Measurements from ENCODE around the gene NEK5.

NEK5 gene

DNA sequence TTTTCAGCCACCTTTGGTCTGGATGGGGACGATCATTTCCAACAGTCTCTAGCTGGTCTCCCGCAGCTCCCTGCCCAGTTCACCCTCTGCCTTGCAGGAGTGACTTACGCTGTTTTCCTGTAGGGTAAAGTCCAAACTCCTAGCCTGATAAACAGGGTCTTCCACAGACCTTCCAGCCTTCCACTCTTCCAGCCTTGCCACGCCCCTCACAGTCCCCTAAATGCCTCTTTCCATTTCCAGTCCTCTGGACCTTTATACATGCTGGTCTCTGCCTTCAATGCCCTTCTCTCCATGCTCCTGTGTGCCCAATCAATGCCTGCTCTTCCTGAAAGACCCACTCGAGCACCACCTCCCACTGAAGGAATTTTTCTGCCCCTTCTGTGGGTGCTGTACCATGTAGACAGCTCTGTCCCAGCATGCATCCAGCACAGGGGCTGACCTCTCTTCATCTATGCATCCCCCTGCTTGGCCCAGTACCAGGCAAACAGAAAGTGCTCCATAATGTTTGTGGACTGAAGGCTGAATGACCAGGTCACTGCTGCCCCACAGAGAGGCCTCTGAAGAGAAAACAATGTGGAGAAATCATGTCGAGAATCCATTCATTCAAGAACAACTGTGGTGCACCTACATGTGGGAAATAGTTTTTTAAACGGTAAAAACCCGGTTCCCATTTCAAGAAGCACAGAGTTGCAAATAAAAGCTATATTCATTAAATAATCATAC, 122.2 kb downstream of the NEK5 start:
- no peak for DNase-seq

DNA sequence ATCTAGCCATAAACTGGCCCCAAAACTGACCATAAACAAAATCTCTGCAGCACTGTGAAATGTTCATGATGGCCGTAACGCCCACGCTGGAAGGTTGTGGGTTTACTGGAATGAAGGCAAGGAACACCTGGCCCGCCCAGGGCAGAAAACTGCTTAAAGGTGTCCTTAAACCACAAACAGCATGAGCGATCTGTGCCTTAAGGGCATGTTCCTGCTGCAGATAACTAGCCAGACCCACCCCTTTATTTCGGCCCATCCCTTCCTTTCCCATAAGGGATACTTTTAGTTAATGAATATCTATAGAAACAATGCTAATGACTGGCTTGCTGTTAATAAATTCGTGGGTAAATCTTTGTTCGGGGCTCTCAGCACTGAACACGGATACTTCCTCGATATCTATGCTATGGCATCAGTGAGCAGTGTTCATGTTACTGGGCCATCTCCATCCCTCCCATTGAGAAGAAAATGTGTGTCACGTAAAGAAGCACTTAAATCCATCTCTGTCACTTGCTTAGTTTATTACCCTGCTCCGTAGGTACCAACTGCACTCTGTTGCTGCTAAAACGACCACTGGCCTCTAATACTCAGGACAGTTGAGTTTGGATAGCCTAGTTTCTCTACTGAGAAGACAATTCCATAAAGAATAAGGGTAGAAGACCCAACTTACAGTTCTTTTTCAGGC, 122.9 kb downstream of the NEK5 start:
- DNase-seq = no peak

DNA sequence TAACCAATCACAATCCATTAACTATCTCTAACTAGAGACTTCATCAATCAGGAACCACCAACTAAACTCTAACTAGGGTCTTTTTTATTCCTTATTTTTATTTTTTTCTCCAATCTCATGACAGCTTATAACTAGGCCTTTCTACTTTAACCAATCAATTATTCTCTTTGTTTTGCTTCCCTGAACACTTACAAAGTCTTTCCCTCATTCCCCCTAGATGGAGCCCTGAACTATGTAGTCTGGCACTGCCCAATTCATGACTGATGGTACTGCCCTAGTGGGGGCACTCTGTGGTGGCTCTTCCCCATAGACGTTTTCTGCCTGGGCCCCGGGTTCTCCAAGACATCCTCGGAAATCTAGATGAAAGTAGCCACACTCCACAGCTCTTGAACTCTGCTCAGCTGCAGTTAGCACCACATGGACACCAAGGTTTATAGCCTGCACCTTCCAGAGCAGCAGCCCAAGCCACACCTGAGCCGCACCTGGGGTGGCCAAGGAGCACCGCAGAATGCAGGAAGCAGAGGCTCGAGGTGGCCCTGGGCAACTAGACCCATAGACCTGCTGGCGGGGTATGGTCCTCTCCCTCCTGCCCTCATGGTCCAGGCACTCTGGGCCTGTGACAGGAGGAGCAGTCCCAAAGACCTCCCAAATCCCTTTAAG, 124.2 kb downstream of the NEK5 start:
- DNase-seq = no peak

DNA sequence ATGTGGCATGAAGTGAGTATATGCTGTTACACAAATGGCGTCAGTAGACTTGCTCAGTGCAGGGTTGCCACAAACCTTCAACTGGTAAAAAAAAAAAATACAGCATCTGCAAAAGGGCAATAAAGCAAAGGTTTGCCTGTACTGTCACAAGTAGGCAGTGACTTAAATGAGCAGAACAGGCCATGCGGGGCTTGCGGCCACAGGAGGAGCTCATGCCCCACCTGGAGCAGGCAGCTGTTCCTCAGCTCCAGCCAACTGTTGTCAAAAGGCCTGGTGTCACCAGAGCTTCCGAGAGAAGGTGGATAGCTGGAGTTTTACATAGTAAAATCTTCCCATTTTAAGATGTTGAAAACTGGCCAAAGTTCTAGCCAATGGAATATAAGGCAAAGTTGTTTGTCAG, 125.3 kb downstream of the NEK5 start:
- DNase-seq = no peak

DNA sequence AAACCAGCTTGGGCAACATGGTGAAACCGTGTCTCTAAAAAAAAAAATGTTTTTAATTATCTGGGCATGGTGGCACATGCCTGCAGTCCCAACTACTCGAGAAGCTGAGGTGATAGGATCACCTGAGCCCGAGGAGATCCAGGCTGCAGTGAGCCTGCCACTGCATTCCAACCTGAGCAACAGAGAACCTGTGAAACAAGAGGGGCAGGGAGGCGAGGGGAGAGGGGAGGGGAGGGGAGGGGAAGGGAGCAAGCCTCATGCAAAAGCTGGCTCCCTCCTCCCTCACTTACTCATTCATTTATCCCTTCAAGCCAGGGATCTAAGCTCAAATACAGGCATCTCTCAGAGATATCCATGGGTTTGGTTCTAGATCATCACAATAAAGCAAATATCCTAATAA, 126.5 kb downstream of the NEK5 start:
- DNase-seq = no peak

DNA sequence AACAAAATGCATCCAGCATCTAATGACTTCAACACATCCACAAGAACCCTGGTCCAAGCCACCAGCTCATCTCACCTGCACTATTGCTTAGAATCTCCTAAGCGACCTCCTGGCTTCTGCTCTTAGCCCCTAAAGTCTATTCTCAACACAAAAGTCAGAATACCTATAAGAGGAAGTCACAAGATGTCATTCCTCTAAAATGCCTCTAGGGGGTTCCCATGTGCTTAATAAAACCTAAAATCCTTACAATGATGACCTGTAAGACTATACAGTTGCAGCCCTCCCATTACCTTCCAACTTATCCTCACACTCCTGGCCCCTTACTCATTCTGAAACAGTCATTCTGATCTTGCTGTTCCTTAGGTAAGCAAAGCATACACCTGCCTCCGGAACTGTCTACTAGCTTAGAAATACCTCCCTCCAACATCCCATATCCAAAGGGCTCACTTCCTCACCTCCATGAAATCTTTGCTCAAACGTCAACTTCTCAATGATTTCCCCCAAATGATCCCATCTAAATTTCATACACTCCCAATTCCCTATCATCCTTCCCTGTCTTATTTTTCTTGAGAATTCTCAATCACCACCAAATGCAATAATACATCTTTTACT, 127.6 kb downstream of the NEK5 start:
- no peak for DNase-seq

DNA sequence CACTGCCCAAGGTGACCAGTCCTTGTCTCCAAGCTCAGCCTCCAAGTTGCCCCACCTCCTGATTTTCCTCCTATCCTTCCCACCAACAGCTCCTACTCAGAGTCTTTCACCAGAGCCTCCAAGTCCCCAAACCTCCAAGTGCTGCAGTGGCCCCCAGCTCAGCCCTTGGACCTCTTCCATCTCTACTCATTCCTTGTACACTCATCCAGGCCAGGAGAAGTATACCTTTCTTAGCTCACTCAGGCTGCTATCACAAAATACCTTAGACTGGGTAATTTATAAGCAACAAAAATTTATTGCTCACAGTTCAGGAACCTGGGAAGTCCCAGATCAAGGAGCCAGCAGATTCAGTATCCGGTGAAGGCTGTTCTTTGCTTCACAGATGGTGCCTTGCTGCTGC, 129.0 kb downstream of the NEK5 start:
- no peak for DNase-seq

DNA sequence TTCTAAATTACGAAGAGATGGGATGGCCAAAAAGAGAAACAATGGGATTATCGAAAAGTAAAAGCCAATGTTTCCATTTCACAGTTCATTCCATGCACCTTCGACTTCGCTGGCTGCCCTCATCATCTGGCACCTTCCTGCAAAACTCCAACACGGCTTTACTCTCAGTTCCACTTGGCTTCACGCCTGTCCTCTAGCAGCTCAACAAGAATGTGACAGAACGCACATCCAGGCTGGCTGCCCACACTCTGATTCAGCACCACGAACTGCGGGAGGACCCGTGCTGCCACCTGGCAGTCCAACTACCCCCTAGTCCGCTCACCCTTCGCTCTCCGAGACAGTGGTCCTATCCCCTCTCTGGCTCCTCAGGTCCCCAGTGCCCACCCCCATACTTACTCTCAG, 129.4 kb downstream of the NEK5 start:
- no peak for DNase-seq

DNA sequence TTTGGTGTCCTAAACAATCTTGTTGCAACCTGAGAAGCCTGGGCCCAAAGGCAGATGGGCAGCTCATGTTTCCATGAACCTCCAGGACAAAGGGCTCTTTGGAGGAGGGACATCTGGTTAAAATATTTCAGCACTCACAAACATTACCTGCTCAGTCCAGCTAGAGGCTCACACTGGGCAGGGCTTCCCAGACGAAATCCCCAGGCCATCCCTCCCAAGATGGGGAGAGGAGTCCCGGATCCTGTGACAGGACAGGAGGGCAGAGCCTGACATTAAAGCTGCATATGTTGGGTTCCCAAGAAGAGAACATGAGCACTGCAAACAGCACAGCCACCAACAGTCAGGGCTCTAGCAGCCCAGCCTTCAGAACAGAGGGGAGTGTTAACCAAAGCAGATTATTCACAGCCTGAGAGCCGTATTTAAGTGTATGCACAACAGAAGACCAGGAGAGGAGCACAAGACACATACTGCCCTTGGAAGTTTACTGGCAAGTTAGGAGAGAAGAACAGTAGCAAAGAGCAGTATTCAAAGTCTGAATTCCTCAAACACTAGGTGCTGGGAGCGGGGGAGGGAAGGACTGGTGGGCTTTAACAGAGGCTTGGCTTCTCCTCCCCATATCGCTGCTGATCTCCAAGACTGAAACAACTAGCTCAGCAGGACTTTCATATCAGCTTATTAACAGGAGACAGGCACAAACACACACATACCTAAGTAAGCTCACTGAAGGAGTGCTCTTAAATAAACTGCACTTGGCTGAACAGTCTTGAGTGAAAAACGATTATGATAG, 130.0 kb downstream of the NEK5 start:
- no peak for DNase-seq

DNA sequence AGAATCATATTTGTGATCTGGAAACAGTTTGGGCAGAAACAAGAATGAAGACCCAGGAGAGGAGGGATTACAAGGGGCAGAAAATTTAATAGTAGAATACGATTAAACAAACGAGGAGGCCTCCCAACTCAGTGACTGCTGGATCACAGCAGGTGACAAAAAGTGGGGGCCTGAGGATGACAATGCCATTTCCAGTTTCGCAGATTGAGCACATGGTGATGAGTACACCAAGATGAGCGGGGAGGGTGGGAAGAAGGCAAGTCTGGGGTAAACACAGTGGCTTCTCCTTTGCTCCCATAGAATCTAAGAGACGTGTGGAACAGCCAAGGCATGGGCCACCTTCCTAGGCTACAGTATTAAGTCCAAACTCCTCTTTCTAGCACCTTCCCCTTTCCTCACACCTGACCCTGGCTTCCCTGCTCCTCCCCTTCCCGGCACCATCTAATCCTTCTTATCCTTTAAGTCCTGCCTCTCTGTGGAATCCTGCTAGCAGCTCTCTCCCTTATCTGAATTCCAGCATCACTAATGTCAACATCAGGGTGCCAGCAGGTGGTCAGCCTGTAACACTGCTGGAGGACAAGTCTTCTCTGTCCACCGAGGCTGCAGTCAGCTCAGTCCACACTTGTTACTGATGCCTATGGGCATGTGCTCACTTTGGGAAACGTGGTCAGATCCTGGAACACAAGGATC, 131.1 kb downstream of the NEK5 start:
- DNase-seq = no peak

DNA sequence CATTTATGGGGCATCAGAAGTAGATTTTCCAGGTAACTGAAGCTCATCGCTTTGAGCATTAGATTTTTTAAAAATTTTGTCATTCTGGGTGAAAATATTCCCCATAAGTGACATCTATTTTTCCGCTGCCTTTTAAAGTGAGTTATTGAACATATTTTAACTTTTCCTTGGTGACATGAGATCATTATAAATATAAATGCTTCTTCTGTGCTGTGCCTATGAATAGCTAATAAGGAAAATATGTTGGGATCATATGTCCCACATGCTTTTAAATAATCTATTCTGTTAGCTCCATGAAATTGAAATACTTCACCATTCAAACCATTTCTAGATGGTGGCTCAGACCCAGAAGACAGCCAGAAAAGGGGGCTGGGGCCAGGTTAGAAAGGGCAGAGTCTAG, 131.7 kb downstream of the NEK5 start:
- DNase-seq = no peak

DNA sequence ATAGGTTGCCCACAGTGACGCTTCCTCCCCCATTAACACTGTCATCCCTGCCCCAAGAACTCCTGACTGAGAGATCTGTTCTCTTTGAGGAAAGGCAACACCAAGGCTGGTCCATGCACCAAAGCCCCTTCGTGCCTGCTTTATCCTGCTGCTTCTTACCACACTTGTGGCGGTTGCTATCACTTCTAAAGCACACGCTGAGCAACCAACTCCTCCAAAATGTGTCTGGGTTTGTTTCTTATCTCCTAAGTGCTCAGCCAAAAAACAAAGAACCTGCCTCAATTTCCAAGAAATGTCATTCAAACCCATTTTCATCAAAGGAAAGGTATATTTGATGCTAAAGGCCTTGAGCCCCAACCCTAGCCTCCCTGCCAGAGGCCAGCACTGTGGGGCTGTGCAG, 132.2 kb downstream of the NEK5 start:
- no peak for DNase-seq

DNA sequence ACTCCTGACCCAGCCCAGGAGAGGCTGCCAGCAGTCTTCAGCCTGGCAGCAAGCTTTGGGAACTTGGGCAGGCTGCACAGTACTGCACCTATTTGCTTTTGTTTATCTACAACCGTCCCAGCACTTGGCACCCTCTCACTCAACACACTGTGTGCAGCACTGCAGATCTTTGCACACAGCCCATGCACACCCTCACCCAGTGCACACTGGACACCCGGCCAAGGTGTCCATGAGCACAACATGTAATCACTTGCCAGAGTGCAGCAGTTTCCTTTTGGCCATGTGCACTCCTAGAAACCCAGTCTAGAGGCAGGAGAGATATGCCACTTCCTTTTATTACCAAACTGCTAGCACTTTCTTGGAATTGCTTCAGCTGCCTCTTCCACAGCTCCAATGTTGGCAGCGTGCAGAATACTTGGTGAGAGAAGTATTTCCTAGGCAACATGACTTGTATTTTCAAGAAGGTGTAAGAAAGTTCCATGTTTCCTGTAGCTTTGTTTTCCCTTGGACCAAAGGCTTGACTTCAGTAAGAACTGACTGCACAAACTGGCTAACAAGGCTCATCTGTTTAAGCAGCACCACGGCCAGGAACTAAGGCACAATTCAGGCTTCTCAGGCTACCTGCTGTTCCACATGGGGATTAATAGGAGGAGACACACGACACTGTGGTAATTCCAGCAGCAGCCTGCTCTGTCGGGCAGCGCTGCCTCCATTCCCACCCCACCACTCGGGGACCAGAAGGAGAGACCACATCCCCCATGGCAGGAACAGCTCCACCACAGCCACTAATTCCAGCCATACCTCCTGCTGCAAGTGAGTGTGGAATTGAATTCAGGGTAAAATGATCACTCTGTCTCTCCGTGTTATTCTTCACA, 133.0 kb downstream of the NEK5 start:
- no peak for DNase-seq

DNA sequence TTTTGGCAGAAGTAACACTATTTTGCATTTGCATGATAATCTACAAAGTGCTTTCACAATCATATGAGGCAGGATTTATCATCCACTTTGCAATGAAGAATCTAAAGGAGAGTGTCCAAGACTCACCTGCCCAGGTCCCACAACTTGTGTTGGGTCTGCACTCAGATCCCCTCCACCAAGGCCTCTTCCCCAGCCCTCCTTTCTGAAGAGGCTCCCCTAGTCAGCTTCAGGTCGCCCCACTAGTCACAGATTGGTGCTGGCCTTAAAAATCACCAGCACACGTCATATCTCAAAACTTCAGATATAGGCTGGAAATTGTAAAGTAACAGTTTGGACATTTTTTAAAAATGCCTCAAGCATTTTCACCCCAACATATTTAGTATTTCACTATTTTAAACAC, 135.2 kb downstream of the NEK5 start:
- no peak for DNase-seq

DNA sequence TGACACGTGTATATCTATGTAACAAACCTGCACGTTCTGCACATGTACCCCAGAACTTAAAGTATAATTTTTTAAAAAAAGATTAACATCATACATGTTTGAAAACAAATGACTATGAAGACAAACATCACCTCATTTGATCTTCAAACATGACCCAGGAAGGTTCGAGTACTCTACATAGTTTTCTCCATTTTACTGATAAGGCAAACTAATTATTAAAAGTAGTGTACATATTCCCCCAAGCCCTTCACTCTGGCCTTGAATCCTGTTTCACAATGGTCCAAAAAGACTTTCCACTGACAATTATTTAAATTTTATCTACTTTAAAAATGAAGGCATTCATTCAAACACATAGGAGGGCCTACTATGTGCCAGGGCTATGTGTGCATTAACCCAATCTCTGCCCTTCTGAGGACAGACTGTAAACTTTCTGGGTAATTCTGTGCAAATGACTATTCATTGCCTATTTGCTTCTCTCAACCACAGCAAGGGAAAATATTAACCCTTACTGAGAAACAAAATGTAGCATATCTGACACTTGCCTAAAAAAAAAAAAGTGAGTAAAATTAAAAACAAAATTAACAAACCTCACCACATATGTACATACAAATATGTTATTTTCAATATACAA, 139.8 kb downstream of the NEK5 start:
- DNase-seq = no peak

All from activated T-cell treated with anti-CD3 and anti-CD28 coated beads, Interleukin-2, amount 50 U/mL, for 1 hour (primary cell).